ENCODE measurements around the gene CKAP2L. TPM values are rescaled to one million over a fixed set of nuclear protein-coding genes. Genes with fewer than 3 reads are reported as not detected.

Gene CKAP2L
- total and polyA plus RNA-seq, 11 donors: 0.06 to 4.5 (median 0.29) TPM; not detected in 4

GRCh38 chr2:112687522-112687921, 76.9 kb downstream of the CKAP2L start:
- DNase-seq (no peak), ATAC-seq (no peak)
- H3K9me3 ChIP-seq: no peaks in the 10 kb centered on the region
- H3K4me3 ChIP-seq: no peak overlapping the region
- no peaks in the 10 kb centered on the region for H3K36me3 ChIP-seq
- peaks cover 0 to 41% (median 0%) of the 10 kb centered on the region in 12 donors for H3K4me1 ChIP-seq
- no peak for TF ChIP-seq POLR2A (IDR thresholded peaks at IDR 0.05)
- TF ChIP-seq, protein P1, sequence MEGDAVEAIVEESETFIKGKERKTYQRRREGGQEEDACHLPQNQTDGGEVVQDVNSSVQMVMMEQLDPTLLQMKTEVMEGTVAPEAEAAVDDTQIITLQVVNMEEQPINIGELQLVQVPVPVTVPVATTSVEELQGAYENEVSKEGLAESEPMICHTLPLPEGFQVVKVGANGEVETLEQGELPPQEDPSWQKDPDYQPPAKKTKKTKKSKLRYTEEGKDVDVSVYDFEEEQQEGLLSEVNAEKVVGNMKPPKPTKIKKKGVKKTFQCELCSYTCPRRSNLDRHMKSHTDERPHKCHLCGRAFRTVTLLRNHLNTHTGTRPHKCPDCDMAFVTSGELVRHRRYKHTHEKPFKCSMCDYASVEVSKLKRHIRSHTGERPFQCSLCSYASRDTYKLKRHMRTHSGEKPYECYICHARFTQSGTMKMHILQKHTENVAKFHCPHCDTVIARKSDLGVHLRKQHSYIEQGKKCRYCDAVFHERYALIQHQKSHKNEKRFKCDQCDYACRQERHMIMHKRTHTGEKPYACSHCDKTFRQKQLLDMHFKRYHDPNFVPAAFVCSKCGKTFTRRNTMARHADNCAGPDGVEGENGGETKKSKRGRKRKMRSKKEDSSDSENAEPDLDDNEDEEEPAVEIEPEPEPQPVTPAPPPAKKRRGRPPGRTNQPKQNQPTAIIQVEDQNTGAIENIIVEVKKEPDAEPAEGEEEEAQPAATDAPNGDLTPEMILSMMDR (IDR thresholded peaks at IDR 0.05): no peak
- 88 to 91% (median 89%) methylated on average over 6 of the region's 6 CpGs for WGBS, 4 donors
- intact Hi-C loops (cut with DNase I): loop anchor here in 1 of 10 donors (5.0 kb wide), 1 partner anchor 35 kb away; no protein-coding TSS in a partner anchor
- no peaks in the 10 kb centered on the region for H3K27me3 ChIP-seq
- H3K27ac ChIP-seq: no peak overlapping the region

Other genes with a start within 250 kb of the CKAP2L start
- gene POLR1B, start 222.1 kb downstream of the CKAP2L start, total RNA-seq: 10 to 100 TPM in 5 of 9 donors, 1 to 10 TPM in 4; 6.0 to 15.5 (median 10.4) TPM
- 1 to 10 TPM; 3.3 to 6.5 TPM for gene POLR1B, start 222.1 kb downstream of the CKAP2L start, polyA plus RNA-seq
- 10 to 100 TPM; 18.6 to 26.2 (median 22.1) TPM for gene CHCHD5, start 180.0 kb downstream of the CKAP2L start, total RNA-seq
- 10 to 100 TPM; 23.6 to 32.2 TPM for gene CHCHD5, start 180.0 kb downstream of the CKAP2L start, polyA plus RNA-seq
- gene SLC20A1, start 118.7 kb downstream of the CKAP2L start, total RNA-seq: 10 to 100 TPM in 7 of 9 donors, 1 to 10 TPM in 2; 5.6 to 51.7 (median 12.0) TPM
- gene SLC20A1, start 118.7 kb downstream of the CKAP2L start, polyA plus RNA-seq: 10 to 100 TPM in 1 of 2 donors, 1 to 10 TPM in 1; 7.6 to 12.2 TPM
- gene NT5DC4, start 43.6 kb downstream of the CKAP2L start, total RNA-seq: under 1 TPM in 1 of 9 donors, not detected in 8; 0.16 TPM
- not detected for gene NT5DC4, start 43.6 kb downstream of the CKAP2L start, polyA plus RNA-seq
- under 1 TPM in 1 of 9 donors, not detected in 8; 0.13 TPM for gene IL1A, start 19.9 kb upstream of the CKAP2L start, total RNA-seq
- not detected for gene IL1A, start 19.9 kb upstream of the CKAP2L start, polyA plus RNA-seq
- gene IL1B, start 72.2 kb upstream of the CKAP2L start, total RNA-seq: 10 to 100 TPM in 1 of 9 donors, 1 to 10 TPM in 3, under 1 TPM in 1, not detected in 4; 0.68 to 12.3 (median 3.9) TPM
- gene IL1B, start 72.2 kb upstream of the CKAP2L start, polyA plus RNA-seq: under 1 TPM; 0.27 to 0.49 TPM
- not detected for gene IL37, start 146.6 kb upstream of the CKAP2L start, total RNA-seq
- not detected for gene IL37, start 146.6 kb upstream of the CKAP2L start, polyA plus RNA-seq
- not detected for gene IL36G, start 213.4 kb upstream of the CKAP2L start, total RNA-seq
- not detected for gene IL36G, start 213.4 kb upstream of the CKAP2L start, polyA plus RNA-seq
- not detected for gene IL36A, start 240.8 kb upstream of the CKAP2L start, total RNA-seq
- not detected for gene IL36A, start 240.8 kb upstream of the CKAP2L start, polyA plus RNA-seq

All from heart left ventricle (tissue), 16 donors.